Stimulated activated CD4-positive, alpha-beta T cell treated with anti-CD3 and anti-CD28 coated beads, TNF-alpha, amount 100 ng/mL, for 48 hours (primary cell): ENCODE measurements around the gene FLT3.
"Not testable (repeated sequence)": the region's sequence is repeated elsewhere in the genome, so short reads cannot be mapped to it uniquely, and the experiment has no call there.

Source experiments
- DNase-seq, 3 donors: peaks; one replicate each; pipeline ENCODE4 v3.0.0-alpha.2; 2020; ENCODE audit warnings: low read depth in 3 of 3

The FLT3 gene

DNA sequence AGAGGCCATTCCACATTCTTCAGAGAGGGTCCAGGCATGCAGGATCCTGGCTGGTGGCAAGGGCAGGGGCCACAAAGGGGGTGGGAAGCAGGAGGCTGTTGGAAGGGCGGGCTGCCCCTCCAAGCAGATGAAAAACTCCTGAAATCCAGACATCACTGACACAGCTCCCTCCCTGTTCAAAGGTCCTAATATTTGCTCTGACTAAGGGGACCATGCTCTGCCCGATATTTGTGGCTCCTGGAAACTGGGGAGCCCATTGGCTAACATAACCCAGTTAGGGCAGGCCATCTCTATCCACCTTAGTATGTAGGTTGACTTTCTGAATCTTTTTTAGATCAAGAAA lies 127.9 kb downstream of the FLT3 start:
- no peak for DNase-seq

DNA sequence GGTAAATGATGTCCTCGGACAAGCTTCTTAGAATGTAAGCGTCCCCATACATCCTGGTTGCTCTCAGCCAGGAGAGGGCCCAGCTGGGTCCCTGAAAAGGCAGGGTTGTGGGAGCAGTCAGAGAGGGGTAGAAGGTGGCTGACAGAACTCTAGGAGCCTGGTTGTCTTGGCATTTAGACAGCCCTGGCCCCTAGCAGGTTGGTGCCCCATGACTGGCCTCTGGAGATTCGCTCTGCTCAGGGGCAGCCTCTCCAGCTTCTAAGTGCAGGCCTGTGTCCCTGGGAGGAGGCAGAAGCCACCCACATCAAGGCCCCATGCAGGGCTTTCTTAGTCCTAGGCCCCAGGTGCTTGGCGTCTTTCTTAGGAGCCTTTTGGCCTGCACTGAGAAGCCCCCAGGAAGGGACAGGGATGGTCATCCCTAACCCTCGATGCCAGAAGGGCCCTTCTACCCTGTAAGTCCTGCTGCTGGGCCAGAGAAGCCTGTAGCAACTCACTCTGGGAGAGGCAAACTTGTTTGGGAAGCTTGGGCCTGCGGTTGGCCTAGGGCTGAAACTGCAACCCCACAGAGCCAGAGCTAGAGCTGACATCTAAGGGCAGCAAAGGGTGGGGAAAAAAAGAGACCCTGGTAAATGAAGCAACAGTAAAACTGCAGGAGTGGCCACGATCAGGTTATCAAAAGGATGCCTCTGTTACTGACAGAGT lies 128.4 kb downstream of the FLT3 start:
- DNase-seq = no peak

DNA sequence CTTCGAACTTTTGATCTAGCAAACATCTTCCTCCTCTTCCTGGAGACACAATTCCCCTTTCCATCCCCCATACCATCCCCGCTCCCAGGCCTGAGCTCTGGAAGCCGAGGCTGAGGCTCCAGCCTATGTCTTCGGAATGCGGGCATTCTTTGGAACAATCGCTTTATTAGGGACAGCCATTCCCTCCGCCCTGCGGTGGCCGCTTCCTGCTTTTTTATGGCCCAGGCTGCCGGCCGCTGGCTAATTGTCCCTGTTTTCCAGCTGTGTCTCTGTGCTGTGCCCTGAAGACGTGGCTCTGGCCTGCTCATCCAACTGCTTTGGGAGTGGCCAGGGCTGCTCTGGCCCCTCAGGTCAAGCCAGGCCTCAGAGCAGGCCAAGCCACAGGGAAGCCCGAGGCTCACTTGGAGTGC lies 129.1 kb downstream of the FLT3 start:
- DNase-seq = no peak

DNA sequence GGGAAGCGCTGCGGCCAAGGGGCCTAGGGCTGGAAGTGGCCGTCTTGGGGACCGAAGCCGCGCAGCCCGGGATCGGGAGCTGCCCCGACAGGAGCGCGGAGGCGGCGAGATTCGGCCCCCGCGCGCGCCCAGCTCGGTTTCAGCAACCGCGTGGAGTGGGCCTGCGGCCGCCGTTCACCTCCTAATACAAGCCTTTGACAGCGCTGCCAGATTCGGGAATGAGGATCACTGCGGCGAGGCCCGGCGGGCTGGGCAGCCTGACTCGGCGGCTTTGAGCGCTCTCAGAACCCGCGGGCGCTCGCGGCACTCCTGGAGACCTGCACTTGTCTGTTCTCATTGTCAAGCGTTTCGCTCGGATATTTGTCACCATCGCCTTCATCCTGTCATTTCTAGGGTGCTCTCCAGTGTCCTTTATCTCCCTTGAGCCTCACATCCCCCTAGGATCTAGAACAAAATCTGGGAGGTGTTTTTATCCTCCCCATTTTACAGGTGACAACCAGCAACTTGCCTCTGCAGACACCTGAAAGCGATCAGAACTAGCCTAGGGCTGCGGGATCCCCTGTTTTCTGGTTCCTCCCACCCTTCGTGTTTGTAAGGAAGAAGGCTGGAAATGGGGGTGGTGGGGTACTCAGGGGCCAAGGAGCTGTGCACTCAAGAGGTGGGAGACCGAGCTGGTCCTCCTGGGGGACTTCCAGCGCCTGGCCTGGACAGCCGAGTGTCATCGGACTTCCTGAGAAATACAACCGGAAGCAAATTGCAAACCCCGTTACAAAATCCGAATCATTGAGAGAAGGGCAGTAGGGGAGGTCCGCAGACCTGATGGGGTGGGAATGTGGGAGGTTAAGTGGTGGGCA lies 129.8 kb downstream of the FLT3 start:
- DNase-seq = no peak

DNA sequence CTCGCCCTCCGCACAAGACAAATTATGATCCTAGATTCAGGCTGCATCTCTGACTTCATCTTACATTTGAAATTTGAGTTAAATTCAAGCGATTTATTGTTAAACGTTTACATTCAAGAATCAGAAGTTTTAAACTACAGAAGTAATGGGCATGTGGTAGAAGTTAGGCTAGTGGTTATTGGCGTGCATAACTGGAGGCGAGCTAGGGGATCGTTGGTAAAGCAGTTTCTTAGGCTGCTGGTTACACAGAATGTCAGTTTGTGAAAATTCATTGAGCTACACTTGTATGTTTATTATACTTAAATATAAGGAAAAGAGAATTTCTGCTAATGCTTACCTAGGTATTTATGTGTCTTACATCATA lies 130.5 kb downstream of the FLT3 start:
- DNase-seq = no peak

DNA sequence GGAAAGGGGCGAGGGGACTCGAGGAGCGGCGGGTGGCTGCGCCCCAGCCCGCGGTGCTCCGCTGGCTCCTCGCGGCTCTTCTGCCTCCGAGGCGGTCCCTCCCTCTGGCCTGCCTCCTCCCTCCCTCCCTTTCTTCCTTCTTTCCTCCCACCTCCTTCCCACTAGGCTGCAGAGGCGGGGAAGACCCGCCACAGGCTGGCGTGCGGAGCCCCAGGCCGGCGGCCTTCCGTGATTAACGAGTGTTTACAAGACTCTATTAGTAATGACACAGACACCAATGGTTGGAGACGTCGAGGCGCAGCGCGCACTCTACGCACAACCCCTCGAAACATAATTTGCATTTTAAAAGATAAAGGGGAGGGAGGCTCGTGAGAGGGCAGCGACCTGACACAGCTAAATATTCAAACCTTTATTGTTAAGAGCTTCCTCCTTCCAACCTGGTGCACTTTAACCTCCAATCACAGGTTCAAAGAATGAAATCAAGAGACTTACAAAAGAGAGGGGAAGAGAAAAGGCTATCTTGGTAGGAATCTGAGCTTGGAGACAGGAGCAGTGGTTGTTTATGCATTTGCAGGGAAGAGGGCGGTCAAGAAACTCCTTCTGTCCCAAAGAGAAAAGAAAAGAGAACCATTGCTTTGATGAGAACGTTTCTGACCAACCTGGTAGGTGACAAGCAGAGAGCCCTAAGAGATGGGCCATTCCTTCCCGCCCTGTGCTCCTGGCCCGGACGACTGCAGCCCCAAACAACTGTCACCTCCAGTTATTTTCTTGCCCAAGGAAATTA lies 131.1 kb downstream of the FLT3 start, which contains the start of gene CDX2:
TSS of gene CDX2 (minus strand) at position 234 of the 784 bp plus-strand sequence. CDS start 309 bp downstream, outside the sequence.
- DNase-seq = no peak

DNA sequence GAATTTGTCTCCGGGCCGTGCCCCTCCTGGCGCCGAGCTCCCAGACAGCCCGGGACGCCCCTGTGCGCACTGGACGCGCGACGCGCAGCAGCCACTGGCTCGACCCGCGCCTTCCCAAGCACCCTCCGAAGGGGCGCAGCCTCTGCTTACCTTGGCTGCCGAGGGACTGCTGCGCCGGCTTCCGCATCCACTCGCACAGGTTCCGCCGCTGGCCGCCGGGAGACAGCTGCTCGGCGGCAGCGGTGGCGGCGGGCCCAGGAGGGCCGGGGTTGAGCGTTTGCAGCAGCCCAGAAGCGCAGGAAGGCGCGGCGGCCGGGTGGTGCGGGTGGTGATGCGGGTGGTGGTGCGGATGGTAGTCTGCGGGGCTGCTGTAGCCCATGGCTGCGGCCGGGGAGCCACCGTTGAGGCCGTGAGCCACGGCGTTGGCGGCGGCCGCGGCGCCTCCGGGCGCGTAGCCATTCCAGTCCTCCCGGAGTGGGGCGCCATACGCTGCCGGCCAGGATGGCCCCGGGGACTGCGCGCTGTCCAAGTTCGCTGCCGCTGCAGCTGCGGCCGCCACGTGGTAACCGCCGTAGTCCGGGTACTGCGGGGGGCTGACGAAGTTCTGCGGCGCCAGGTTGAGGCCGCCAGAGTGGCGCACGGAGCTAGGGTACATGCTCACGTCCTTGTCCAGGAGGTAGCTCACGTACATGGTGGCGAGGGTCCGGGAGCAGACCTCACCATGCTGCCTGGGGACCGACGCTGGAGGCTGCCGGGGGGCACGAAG lies 131.9 kb downstream of the FLT3 start:
- no peak for DNase-seq

DNA sequence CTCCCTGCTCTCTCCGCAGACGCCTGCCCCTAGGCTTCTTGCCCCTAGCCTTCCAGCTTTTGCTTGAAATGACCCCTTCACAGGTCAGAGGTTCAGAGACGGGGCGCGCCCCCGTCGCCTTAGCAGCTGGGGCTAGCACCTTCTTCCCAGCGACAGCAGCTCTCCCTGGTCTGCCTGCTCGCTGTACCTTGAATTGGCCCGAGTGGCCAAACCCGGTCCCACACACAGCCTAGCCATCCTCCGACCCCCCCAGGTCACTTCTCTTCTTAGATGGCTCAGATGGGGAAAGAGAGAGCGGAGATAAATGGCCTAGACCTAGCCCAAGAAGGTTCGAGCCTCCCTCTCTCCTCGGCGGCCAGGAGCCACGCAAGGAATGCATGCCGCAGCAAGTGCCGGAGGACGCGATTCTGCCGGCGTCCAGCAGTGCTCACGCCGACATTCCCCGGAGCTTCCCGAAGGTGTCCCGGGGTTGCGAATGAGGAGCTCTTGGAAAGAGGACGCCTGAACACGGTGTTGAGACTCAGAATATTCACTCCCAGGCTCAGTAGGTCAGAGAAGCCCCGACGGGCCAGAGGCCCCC lies 132.6 kb downstream of the FLT3 start:
- DNase-seq = no peak

DNA sequence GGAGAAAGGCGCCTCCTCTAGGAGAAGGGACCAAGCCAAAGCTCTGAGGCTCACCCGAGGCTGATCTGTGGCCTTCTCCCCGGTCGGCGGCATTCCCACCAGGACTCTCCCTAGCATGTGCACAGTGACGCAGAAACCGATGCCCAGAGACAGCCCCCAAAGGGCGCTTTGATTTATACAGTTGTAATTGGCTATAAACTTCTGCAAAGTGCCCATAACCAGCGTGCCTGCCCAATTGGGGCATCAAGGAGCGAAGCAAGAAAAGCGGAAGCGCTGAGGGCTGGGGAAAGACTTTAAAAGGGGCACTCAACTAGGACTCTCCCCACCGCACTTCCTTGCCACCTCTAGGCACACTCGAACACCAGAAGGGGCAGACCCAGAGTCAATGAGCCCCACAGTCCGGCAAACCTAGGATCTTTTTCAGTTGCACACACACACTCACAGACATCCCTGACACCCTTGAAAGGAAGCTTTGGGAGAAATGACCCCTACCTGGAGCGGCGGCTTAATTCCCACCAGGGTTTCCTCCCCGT lies 133.1 kb downstream of the FLT3 start:
- DNase-seq = no peak

DNA sequence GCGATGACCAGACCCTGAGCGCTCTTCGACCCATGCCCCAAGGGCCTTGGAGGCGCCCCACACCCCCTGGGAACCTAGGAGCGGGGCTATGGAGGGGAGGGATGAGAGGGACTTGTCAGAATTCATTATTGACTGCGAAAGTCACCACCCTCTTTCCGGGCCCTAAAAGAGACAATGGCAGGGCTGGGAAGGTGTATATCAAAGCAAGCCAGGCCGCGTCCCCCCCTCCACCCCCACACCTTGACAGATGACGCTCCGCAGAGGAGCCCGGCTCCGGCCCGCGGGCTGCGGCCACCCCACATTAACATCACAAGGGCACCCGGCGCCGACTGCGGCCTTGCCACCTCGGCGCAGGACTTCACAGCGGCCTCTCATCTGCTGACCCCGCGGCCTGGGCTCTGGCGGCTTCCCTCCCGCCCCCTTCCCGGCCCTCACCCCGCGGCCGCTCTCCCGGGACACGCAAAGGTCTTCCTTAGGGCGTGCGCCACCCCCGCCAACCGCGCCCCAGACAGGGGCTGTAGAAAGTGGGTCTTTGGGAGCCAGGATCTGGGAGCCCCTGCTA lies 133.7 kb downstream of the FLT3 start:
- DNase-seq = no peak

DNA sequence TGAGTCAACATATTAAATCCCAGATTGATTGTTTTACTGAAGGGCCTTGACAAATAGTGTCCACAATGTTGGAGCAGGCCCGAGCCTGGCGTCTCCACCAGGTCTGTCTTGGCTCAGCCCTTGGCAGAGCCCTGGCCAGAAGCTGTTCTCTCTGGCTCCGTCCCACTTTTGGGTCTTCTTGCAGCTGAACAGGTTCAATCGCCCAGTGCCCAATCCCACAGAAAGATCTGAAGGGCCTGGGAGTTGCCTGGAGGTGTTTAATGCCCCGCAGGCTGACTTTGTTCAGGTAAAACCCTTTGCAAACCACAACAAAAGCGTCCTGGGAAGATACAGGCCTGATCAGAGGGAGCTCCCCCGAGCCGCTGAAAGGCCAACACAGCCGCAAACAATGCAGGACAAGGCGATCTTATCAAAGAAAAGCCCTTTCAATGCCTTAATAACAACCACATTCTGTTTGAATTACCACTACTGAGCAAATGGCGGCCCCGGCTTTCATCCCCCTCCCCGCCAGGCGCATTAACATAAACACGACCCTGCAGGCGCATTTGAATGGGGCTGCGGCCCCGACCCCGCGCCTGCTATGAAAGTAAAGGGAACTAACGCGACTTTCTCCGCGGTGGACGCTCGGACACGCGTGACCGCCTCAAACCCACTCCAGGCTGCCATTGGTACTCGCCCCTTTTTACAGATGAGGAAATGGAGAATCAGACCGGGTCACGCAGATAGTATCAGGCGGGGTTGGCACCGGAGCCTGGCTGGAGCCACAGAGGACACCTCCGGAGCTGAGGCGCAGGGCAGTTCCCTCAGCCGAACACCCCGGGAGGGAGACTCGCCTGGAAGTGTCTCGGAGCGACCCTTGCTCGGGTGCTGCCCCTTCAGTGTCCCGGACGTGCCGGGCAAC lies 134.4 kb downstream of the FLT3 start:
- DNase-seq = no peak

DNA sequence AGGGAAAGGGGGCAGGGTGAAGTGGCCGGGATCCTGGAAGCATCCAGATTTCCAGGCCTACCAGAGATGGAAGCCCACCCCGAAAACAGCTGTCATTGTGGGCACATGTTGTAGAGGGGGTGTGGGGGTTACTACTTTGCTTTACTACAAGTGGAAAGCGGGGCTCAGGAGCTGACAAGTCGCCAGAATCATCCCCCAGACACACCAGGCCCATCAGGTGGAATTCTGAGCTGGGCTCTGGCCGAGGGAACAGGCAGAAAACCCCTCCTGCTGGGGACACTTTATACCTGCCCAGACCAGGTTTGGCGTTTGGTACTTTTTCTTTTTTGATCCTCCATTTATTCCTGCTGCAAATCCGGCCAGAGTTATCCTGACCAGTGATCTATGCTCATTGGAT lies 135.0 kb downstream of the FLT3 start:
- no peak for DNase-seq

DNA sequence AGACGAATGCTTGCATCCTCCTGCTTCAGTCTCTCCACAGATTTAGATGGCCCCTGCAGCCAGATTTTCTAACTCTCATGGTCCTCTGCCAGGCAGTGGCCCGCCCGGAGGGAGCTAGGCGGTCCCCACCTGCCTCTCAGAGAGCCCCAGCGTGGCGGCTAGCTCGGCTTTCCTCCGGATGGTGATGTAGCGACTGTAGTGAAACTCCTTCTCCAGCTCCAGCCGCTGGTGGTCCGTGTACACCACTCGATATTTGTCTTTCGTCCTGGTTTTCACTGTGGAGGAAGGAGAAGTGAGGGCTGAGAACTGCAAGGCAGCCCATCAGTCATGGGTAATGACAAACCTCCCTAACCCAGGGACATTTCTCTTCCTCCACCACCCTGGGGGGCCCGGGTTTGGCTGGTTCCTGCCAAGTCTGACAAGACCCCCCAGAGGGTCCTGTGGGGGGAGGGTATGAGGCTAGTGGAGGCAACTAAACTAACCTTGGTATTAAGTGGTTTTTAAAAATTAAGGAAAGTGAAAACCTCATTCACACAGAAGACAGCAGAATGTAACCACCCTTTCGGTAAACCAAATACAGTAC lies 135.5 kb downstream of the FLT3 start:
- no peak for DNase-seq

DNA sequence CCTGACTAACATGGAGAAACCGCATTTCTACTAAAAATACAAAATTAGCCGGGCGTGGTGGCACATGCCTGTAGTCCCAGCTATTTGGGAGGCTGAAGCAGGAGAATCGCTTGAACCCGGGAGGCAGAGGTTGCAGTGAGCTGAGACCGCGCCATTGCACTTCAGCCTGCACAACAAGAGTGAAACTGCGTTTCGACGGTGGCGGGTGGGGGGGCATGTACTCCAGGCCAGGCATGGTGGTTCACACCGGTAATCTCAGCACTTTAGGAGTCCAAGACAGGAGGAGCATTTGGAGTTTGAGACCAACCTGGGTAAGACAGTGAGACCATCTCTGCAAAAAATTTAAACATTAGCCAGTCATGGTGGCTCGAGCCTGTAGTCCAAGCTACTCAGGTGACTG lies 136.2 kb downstream of the FLT3 start:
- DNase-seq = not testable (repeated sequence)

DNA sequence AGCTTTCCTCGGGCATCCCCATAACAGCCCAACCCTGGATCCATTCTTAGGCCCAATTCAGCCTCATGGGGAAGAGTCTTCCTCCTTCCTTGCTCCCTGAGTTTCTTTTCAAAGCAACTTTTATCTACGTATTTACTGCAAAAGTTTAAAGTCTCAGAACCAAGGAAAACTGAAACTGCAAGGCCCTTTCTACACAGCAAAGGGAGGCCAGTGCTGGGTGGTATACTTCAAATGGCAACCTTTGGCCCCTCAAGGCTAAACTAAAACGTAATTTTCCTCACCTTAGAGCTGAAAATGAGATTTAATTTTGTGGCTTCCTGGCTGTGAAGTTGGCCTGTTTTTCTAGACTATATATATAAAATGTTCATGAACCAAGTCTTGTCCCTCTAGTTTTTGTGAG lies 136.9 kb downstream of the FLT3 start:
- no peak for DNase-seq

DNA sequence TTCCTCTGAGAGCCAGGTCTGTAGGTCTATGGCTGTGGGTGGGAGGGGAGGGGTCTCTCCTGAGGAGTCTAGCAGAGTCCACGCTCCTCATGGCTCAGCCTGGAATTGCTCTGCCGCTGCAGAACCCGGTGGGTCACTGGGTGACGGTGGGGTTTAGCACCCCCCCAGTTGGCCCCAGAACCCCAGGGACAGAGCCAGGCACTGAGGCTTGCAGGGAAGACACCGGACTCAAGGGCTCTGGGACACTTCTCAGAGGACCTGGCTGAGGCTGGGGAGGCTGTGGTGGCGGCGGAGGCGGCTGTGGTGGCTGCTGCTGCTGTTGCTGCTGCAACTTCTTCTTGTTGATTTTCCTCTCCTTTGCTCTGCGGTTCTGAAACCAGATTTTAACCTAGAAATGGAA lies 137.4 kb downstream of the FLT3 start:
- DNase-seq = no peak

DNA sequence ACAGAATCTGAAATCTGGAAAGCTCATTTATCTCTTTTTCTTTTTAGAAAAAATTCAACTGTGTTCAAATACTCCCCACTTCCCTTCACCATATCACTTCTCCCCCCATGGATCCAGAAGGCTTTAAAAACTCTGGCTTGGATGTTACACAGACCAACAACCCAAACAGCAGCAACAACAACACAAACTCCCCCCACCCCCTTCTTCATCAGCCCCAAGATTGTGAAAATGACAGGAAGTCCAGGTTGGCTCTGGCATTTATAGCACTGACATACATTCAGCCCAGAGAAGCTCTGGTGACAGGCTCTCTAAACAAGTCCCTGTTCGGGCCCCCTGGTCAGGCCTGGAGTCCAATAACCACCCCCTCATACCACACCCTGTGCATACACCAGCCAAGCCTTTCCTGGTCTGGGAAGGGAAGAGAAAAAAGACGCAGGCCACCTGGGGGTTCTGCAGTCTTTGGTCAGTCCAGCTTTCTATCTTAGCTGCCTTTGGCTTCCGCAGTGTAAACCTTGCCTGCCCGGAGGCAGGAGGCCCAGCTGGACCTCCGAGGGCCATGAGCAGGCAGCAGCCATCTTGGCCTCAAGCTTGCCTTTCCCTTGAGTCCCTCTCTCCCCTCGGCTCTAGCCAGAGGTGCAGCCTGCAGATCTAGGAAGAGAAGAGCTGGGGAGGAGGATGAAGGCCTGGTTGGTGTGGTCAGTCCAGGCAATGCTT lies 138.1 kb downstream of the FLT3 start:
- no peak for DNase-seq

DNA sequence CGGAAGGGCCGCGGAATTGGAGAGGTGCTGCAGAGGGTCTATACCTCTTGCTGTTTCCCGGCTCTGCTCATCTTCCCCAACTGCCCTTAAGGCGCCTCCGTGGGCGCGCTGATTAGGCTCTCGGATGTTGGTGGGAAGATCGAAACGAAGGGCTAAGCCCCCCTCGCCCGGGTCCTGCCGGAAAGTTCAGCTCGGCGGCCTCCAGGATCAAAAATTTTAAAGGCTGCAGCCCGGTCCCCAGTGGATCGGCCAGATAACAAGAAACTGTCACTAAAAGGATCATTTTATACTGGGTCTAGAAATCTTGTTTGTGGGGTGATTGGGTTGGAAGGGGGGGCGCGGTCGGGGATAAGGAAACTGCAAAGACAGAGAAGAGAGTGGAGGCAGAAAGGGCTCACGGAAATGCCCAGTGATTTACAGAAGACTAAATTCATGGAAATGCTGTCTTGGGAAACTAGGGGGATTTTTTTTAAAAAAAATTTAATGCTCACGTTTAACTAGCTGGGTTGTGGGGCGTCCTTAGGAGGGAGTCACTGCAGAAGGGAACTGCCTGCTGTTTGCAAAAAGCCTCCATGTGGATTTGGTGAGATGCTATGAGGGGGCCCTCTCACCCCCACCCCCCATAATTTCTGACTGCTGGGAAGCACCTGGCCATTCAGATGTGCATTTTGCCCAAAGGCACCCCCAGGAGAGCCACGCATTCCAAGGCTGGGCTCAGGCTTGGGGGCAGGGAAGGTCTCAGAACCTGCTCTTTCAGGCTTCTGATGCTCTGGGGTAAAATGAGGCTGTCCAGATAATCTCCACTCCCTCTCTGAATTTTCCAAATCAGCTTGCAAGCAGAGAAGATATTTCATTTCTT lies 138.9 kb downstream of the FLT3 start:
- DNase-seq = no peak
